Kidney (tissue), 14 donors: ENCODE data around the gene GBX2. TPM values are rescaled to one million over a fixed set of nuclear protein-coding genes. Genes with fewer than 3 reads are reported as not detected.
A peak's percentile ranks its signal among the peaks of the same experiment; 100 is the strongest.

Source experiments
- DNase-seq, 5 donors: peaks; one replicate each; pipeline ENCODE4 v3.0.0-alpha.2; 2013 to 2020
- FAIRE-seq: peaks from 2 replicates; lab custom pipeline; 2012; peaks lifted over from hg19 to GRCh38; lab: Jason Lieb, UNC
- H3K27ac ChIP-seq, 2 donors: one replicate each; pipeline ENCODE4 v1.7.0; 2013; ENCODE audit warnings: low read depth in 2 of 2, low read length in 2 of 2, inconsistent platforms in 1 of 2
- H3K27me3 ChIP-seq: one replicate; pipeline ENCODE4 v1.7.1; 2013; ENCODE audit warnings: low read length, inconsistent platforms; ENCODE audit not compliant: control insufficient read depth, insufficient read depth
- H3K36me3 ChIP-seq, 3 donors: one replicate each; pipeline versions ENCODE4 v1.7.0 to v1.7.1; 2013; ENCODE audit warnings: low read length in 3 of 3, control low read depth in 1 of 3, inconsistent platforms in 1 of 3; ENCODE audit not compliant: insufficient read depth in 3 of 3, control insufficient read depth in 2 of 3
- H3K4me1 ChIP-seq, 3 donors: one replicate each; pipeline versions ENCODE4 v1.7.0 to v1.7.1; 2013; ENCODE audit warnings: low read length in 3 of 3, inconsistent platforms in 1 of 3, low read depth in 1 of 3; ENCODE audit not compliant: control insufficient read depth in 2 of 3, insufficient read depth in 2 of 3
- H3K4me3 ChIP-seq, 3 donors: one replicate each; pipeline versions ENCODE4 v1.7.0 to v1.8.1; 2013; ENCODE audit warnings: low read length in 3 of 3, control low read depth in 1 of 3, inconsistent platforms in 1 of 3
- H3K9ac ChIP-seq, 3 donors: one replicate each; pipeline versions ENCODE4 v1.7.0 to v1.7.1; 2013; ENCODE audit warnings: low read length in 3 of 3, control low read depth in 1 of 3, inconsistent platforms in 1 of 3
- H3K9me3 ChIP-seq, 3 donors: one replicate each; pipeline versions ENCODE4 v1.7.0 to v1.7.1; 2013; ENCODE audit warnings: low read length in 3 of 3, control low read depth in 1 of 3, inconsistent platforms in 1 of 3; ENCODE audit not compliant: control insufficient read depth in 2 of 3, insufficient read depth in 1 of 3
- intact Hi-C: fragments of 100-400 bp; cut with DNase I; formaldehyde crosslinking; loops from one replicate; pipeline ENCODE4 v1.11.1; 2022
- polyA plus RNA-seq: library from polyadenylated mRNA; stranded (reverse); fragments of 350-450 nt; fragmentation: Illumina TruSeq; extraction: RNeasy Lipid Tissue Mini Kit (QIAGEN cat#74804); gene quantifications from one replicate; pipeline ENCODE4 v1.2.3, GENCODE V29; 2014; ENCODE audit warnings: low read depth, low replicate concordance; ENCODE audit not compliant: insufficient read depth
- total RNA-seq: library from RNA; stranded (reverse); fragmentation: NEBNext Ultra II Directional; extraction: Animal tissue kit (Norgen Biotek cat#: 25700); gene quantifications from one replicate; pipeline ENCODE4 v1.2.1, GENCODE V29; 2021
- TF ChIP-seq, protein P1 (sequence below): IDR thresholded peaks from 3 replicates; pipeline ENCODE4 v1.5.1; 2012; ENCODE audit warnings: mild to moderate bottlenecking, moderate library complexity, borderline replicate concordance; ENCODE audit not compliant: insufficient read depth; ENCODE audit errors: extremely low read depth
- donor health status: control.
- donor health status: control.
- donor health status: control.
- donor health status: control.
- donor health status: control.
- donor health status: DM: yes; HTN: yes; CAD: no.
- donor health status: Normal renal cell carcinoma (clear cell type).

The GBX2 gene
- total and polyA plus RNA-seq, 2 donors from 2014 or later = not detected

DNA sequence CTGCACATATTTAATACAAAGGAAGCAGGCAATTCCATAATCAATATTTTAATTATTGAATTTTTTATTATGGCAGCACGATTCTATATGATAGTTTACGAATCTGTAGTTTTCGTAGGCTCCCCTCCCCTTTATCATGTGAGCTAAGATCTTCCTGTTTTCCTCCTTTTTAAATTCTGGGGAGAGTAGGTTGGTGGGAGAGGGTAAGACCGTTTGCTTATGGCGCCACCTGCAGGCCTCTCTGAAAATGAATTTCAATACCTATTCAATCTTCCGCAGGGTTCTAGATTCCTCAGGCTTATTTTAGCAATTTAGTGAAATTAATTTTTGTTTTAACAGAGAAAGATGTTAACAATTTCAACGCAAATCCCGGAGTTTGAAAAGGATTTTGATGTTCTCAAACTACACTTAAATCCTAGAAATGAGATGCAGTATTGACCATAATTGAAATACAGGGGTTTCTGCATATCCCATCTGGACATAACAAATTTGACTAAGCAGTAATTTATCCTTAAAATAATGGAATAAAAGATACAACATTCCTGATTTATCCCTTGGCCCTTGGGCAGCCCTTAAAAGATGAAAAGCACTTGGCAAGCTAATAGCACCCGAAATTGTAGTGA lies 12.8 kb upstream of the GBX2 start:
- DNase-seq (peak; percentile 26 to 81 (median 67)), FAIRE-seq (peak; percentile 33)
- peaks cover 18% of the 10 kb centered on the region for H3K27me3 ChIP-seq
- intact Hi-C loops = no loop called here
- H3K9ac ChIP-seq = no peak overlapping the region
- TF ChIP-seq, protein P1, sequence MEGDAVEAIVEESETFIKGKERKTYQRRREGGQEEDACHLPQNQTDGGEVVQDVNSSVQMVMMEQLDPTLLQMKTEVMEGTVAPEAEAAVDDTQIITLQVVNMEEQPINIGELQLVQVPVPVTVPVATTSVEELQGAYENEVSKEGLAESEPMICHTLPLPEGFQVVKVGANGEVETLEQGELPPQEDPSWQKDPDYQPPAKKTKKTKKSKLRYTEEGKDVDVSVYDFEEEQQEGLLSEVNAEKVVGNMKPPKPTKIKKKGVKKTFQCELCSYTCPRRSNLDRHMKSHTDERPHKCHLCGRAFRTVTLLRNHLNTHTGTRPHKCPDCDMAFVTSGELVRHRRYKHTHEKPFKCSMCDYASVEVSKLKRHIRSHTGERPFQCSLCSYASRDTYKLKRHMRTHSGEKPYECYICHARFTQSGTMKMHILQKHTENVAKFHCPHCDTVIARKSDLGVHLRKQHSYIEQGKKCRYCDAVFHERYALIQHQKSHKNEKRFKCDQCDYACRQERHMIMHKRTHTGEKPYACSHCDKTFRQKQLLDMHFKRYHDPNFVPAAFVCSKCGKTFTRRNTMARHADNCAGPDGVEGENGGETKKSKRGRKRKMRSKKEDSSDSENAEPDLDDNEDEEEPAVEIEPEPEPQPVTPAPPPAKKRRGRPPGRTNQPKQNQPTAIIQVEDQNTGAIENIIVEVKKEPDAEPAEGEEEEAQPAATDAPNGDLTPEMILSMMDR = peak; percentile 61
- peaks cover 0 to 2% (median 0%) of the 10 kb centered on the region in 3 donors for H3K4me1 ChIP-seq
- H3K4me3 ChIP-seq = no peak overlapping the region
- no peaks in the 10 kb centered on the region for H3K9me3 ChIP-seq
- H3K36me3 ChIP-seq = no peaks in the 10 kb centered on the region
- H3K27ac ChIP-seq = no peak overlapping the region

DNA sequence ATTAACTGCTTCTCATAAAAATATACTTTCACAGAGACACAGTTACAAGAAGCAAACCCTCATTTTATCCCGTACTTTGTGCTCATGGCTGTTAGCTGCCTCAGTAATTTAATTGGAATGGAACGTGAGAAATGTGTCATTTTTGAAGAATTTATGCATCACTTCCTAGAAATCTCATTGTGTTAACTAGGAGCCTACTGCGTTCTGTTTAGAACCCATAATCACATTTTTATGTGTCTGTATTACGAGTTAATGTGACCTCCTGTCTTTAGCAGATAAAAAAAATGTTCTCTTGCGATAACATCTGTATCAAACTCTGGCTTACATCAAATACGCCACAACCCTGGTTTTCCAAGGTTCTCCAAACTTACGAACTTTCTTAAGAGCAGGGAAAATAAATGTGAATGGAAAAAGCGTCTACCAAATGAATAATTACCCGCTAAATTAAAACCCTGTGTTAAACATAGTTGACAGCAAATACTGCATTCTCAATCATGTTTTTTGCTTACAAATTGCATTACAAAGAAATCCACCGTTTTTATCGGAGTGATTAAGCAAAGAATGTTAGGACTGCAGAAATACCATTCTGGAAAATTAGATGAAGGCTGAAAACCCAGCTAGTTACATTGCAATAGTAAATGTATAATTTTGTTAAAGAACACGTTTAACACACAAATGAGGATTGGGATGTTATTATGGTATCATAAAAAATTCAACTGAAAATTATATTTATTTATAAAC lies 12.1 kb upstream of the GBX2 start:
- DNase-seq = peak in 1 of 5 donors; percentile 46
- H3K9me3 ChIP-seq = no peaks in the 10 kb centered on the region
- H3K4me1 ChIP-seq = peaks cover 0 to 2% (median 0%) of the 10 kb centered on the region in 3 donors
- TF ChIP-seq, protein P1 = no peak
- no peaks in the 10 kb centered on the region for H3K36me3 ChIP-seq
- H3K9ac ChIP-seq = no peak overlapping the region
- no peak overlapping the region for H3K27ac ChIP-seq
- no peak for FAIRE-seq
- H3K27me3 ChIP-seq = peaks cover 18% of the 10 kb centered on the region
- no peak overlapping the region for H3K4me3 ChIP-seq
- intact Hi-C loops = no loop called here

DNA sequence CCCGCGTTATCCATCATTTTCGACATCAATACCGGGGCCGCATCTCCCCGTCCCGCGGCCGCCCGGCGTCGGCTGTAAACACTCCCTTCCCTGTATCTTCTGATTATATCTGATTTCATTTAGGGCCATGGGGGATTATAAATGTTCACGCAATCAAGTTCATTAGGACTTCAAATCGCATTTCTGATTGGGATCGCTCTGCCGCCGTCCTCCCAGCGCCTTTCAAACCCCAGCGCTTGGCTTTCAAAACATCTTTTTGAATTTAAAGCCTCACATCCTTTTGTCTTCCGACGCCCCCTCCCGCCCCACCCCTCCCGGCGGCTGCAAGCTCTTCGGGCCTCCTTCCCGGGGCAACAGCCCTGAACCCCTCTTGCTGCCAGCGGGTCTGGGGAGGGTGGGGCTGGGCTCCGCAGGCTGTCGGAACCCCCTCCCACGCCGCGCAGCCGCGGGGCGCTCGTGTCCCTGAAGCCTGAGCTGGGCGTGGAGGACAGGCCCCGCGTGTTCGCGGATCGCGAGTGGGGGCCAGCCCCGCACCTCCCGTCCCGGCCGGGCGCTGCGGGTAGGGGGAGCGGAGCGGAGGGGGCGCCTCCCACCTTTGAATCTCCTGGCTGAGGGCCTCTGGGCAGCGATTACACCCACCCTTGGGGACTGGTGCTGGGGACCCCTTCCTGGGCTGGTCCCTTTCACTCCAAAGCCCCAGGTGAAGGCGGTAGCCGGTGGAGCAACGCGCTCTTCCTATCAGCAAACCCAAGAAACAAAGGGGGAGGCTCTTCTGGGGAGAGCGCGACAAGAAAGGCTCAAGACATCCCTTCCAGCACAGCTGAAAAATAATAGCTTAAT lies 11.3 kb upstream of the GBX2 start:
- DNase-seq (peak in 3 of 5 donors; percentile 53 to 63 (median 60)), FAIRE-seq (no peak)
- H3K27ac ChIP-seq = no peak overlapping the region
- no peaks in the 10 kb centered on the region for H3K9me3 ChIP-seq
- TF ChIP-seq, protein P1 = no peak
- peaks cover 24% of the 10 kb centered on the region for H3K27me3 ChIP-seq
- intact Hi-C loops = loop anchor here (5.0 kb wide), 1 partner anchor 412 kb away; no protein-coding TSS in a partner anchor
- no peaks in the 10 kb centered on the region for H3K36me3 ChIP-seq
- no peak overlapping the region for H3K9ac ChIP-seq
- H3K4me1 ChIP-seq = peaks cover 0 to 2% (median 0%) of the 10 kb centered on the region in 3 donors
- no peak overlapping the region for H3K4me3 ChIP-seq
